GM12801 (cell line): ENCODE data around the gene ATRAID.

Experiments used
- TF ChIP-seq, protein P1 (sequence below): IDR thresholded peaks from one replicate; pipeline ENCODE4 v1.5.1; 2011; ENCODE audit warnings: control low read depth; ENCODE audit not compliant: insufficient read length; ENCODE audit errors: extremely low read depth

ATRAID gene

DNA sequence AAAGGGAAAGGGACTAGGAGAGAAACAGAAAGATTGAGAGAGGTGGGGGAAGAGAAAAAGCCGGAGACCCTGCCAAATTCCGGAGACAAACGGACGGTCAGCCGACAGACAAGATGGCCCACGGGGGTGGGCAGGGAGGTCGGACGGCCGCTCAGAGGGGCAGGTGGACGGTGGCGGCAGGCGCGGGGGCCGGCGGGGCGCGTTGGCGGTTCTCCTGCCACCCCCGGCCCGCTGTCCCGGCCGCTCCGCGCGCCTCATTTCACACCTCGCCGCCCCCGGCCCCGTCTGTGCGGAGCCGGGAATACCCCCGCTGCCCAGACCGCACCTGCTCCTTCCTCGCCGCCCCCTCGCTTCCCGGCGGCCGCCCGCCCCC lies 50.1 kb downstream of the ATRAID start:
- TF ChIP-seq, protein P1, sequence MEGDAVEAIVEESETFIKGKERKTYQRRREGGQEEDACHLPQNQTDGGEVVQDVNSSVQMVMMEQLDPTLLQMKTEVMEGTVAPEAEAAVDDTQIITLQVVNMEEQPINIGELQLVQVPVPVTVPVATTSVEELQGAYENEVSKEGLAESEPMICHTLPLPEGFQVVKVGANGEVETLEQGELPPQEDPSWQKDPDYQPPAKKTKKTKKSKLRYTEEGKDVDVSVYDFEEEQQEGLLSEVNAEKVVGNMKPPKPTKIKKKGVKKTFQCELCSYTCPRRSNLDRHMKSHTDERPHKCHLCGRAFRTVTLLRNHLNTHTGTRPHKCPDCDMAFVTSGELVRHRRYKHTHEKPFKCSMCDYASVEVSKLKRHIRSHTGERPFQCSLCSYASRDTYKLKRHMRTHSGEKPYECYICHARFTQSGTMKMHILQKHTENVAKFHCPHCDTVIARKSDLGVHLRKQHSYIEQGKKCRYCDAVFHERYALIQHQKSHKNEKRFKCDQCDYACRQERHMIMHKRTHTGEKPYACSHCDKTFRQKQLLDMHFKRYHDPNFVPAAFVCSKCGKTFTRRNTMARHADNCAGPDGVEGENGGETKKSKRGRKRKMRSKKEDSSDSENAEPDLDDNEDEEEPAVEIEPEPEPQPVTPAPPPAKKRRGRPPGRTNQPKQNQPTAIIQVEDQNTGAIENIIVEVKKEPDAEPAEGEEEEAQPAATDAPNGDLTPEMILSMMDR = no peak

DNA sequence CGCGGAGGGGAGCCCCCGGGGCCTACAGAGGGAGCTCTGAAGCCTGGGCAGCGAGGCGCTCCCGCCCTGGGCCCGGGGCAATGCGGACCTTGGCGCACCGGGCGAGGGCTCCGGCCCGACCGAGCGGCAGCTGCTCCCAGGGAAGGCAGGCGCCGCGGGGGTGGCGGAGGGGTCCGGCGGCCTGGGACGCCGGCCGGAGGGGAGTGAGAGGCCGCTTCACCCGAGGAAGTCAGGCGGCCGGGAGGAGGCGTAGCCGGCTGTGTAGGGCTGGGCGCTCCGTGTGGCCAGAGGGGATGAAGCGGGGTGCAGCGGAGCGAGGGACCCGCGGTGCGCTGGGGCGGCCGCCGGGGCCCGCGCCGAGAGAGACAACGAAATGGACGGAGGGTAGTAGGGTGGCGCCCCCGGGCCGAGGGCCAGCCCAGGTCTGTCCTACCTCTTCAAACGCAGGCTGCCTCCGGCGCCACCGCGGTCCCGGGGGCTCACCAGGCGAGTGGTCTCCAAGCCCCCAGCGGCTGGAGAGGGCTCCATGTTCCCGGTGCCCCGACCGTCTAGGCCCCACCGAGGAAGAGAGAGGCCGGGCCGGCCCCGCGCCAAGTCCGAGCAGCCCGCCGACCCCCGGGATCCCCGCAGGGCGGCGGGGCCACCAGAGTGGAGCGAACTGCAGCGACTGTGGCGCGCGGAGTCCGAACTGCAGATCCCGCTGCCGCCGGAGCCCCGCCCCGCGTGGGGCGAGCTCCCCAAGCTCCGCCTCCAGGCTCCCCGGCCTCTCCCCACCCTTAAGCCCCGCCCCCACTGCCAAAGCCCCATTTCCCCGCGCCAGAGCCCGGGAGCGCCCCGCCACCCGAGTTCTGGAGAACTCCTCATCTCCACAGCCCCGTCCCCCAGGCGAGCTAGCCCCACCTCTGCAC lies 50.8 kb downstream of the ATRAID start, which contains the start of gene SLC30A3:
Gene SLC30A3, minus strand, starts transcription at position 669 of the 908 bp plus-strand sequence. Its CDS starts 141 bp downstream, at position 528.
- TF ChIP-seq, protein P1 = no peak

DNA sequence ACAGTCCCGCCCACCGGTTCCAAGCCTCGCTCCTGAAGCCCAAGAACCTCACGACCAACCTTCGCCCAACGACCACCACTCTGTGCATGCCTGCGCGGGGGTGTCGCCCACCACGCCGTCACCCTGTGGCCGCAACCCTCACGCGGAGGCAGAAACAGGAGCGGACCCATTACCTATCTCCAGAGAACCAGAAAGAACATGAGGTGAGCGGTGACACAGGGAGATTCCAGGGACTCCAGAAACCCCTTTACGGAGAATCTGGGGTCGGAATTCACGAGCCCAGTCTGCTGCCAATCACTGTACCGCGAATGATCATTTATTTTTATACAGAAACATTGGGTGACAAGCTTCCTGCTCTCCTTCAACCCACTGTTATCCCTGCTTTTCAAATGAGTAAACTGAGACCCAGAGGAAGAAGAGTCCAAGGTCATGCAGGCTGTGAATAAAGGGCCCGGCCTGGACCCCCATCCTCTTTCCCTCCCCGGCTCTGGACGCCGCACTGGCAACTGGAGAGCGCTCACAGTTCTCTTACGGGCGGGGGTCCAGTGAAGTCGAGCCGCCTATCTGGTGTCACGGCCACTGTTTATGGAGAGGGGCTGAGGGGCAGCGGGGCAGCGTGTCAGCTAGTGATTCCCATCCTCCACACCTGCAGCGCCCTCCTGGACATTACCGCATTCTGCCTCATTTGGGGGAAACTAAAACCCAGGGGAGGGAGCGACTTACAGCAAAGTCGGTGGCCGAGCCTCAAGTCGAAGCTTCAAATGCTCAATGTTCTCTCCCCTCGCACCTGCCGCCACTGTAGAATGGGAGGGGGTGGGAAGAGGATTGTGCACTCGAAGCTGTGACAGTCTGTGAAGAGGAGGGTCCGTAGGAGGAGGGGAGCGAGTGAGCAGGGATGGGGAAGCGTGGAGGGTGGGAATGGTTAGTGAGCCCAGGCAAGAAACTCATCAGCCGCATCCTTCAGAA lies 51.7 kb downstream of the ATRAID start:
- TF ChIP-seq, protein P1 = no peak

DNA sequence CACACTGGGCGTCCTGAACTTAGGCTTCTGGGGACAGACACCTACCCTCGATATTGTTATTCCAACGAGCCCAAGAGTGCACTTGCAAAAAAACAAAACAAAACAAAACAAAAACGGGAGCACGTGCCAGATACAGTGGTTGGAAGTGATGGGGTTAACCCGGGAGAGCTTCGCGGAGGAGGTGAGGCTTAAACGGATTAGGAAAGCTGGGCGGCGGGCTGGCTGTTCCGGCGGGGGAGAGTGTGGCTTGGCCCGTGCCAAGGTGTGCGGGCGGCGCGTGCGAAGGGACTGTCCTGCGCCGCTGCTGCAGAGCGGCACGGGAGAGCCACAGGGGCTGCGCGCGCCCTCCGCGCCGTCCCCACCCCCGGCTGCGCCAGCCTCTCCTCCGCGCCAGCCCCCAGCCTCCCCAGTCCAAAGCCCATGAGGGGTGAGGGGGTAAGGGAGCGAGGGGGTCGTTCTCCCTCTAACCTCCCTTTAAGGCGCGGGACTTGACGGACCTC lies 52.5 kb downstream of the ATRAID start:
- TF ChIP-seq, protein P1 = no peak

DNA sequence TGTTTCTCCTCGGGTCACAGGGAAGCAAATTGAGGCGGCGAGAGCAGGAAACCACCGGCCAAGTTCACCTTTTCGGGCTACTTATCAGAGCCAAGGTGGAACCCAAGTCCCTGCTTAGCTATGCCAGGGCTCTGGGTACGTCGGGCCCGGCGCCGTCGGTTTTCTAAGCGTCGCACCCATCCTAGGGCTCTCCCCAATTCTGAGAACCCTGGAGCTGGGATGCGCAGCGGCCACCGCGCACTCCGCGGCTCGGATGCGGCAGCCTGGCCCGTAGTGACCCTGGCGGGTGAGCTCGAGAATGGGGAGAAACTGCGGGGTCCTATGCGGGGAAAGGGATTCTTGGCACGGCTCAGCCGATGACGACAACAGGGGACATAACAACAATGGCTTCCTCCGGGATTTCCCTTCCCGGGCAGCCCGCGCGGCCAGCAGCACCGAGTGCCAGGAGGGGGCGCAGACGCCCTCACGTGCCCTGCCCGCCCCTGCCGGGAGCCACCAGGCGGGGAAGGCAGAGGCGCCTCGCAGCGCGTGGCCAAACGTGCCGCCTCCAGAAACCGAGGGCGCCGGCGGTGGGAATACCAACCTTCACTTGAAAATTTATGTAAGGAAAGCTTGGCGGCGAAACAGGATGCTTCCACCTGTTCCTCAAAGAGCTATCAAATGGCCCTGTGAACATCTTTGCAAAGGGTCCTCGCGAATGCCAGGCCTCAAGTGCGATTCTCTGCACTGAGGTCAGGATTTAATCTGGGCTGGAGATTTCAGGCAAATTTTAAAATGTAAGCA lies 53.1 kb downstream of the ATRAID start:
- TF ChIP-seq, protein P1 = no peak

DNA sequence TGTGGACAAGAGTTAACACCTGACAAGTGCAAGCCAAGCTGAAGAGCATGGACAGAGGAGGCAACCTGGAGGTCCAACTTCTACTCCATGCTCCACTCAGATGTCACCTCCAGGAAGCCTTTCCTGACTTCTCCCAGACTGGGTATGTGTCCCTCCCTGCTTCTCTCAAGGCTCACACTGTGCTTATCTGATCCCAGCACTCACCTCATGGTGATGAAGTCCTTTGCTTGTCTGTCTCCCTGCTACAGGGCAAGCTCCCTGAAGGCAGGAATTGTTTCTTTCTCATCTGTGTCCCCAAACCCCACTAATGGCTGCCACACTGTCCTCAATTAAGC lies 53.7 kb downstream of the ATRAID start:
- TF ChIP-seq, protein P1 = no peak
